Fibroblast of lung (primary cell): ENCODE data around the gene TPPP.

ENCODE experiments used
- CTCF ChIP-seq, 2 donors: IDR thresholded peaks in 1 of 2; conservative IDR thresholded peaks in 1 of 2; 1 replicate in 1 of 2; 2 replicates in 1 of 2; pipeline ENCODE4 v1.5.1; 2011 to 2012; ENCODE audit warnings: low read length in 2 of 2, control low read depth in 1 of 2, inconsistent platforms in 1 of 2, low read depth in 1 of 2, mild to moderate bottlenecking in 1 of 2
- EZH2 ChIP-seq: IDR thresholded peaks from 2 replicates; pipeline ENCODE4 v1.5.1; 2012; ENCODE audit warnings: low read length, control low read depth, mild to moderate bottlenecking; ENCODE audit errors: missing control alignments

DNA sequence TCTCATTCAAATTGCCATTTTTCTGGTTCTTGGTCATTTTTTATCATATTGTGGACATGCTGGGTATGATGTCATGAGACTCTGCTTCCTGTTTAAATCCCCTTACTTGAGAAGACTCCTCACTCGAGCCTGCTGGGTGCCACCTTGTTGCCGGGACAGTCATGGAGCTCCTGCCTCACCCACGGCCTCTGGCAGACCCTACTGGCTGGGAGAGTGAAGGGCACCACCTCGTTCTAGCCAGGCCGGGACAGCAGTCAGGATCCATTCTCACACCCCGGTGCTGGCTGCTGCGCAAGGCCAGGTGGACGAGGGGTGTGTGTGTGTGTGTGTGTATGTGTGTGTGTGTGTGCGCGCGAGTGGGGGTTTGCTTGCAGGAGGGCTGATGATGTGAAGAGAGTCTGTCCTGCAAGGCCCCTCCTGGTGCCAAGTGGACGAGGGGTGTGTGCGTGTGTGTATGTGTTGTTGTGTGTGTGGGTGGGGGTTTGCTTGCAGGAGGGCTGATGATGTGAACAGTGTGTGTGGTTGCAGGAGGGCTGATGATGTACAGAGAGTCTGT lies 76.6 kb downstream of the TPPP start:
- no peak for TF ChIP-seq CTCF (conservative IDR thresholded peaks at IDR 0.05 in 1 of 2, IDR thresholded peaks at IDR 0.05 in 1 of 2; ENCODE audit: low read depth in 1 of 2, low read length in 2 of 2)
- no peak for TF ChIP-seq EZH2
